Right atrium auricular region (tissue), 2 donors: ENCODE results near the gene TRIM51. TPM values are rescaled to one million over a fixed set of nuclear protein-coding genes. Genes with fewer than 3 reads are reported as not detected.
A peak's percentile ranks its signal among the peaks of the same experiment; 100 is the strongest.
"Not testable (repeated sequence)": the region's sequence is repeated elsewhere in the genome, so short reads cannot be mapped to it uniquely, and the experiment has no call there.

Experiments used
- DNase-seq: peaks from one replicate; pipeline ENCODE4 v3.0.0-alpha.2; 2019; ENCODE audit warnings: low spot score
- H3K27ac ChIP-seq, 2 donors: fragments of 200-600 bp; sonication (generic); 1 replicate in 1 of 2; 2 replicates in 1 of 2; pipeline ENCODE4 v1.5.1; 2016 to 2019
- H3K27me3 ChIP-seq, 2 donors: fragments of 200-600 bp; sonication (generic); one replicate each; pipeline versions ENCODE4 v1.5.1 to v1.6.0; 2017 to 2019
- H3K36me3 ChIP-seq: fragments of 200-600 bp; sonication (generic); one replicate; pipeline ENCODE4 v1.5.1; 2016
- H3K4me1 ChIP-seq, 2 donors: fragments of 200-600 bp; sonication (generic); one replicate each; pipeline versions ENCODE4 v1.5.1 to v1.6.0; 2017 to 2019
- H3K4me3 ChIP-seq, 2 donors: fragments of 200-600 bp; sonication (generic); 1 replicate in 1 of 2; 2 replicates in 1 of 2; pipeline ENCODE4 v1.5.1; 2017 to 2019; ENCODE audit warnings: mild to moderate bottlenecking in 1 of 2, moderate library complexity in 1 of 2
- H3K9me3 ChIP-seq, 2 donors: fragments of 200-600 bp; sonication (generic); one replicate each; pipeline ENCODE4 v1.5.1; 2019
- CTCF ChIP-seq, 2 donors: fragments of 200-600 bp; sonication (generic); IDR thresholded peaks; one replicate each; pipeline ENCODE4 v1.5.1; 2019; ENCODE audit warnings: antibody characterized with exemption in 2 of 2
- total RNA-seq, 2 donors: library from RNA; depleted of rRNA; stranded (reverse); fragments of >200 nt; gene quantifications; one replicate each; pipeline ENCODE4 v1.1.0, GENCODE V29; 2016

TRIM51 gene
- not detected for total RNA-seq

GRCh38 chr11:55882997-55883396, at the start of gene TRIM51:
Gene TRIM51, plus strand, starts transcription at chr11:55883297. Its CDS starts 2,132 bp downstream, at chr11:55885429.
- not testable (repeated sequence) for H3K4me1 ChIP-seq, H3K27ac ChIP-seq, H3K9me3 ChIP-seq, DNase-seq, H3K4me3 ChIP-seq, H3K27me3 ChIP-seq, H3K36me3 ChIP-seq

GRCh38 chr11:55838452-55838851, 44.6 kb upstream of the TRIM51 start, which contains the start of gene OR5D16:
Gene OR5D16, plus strand, starts transcription at chr11:55838752. Its CDS starts 0 bp downstream, at chr11:55838752.
- TF ChIP-seq CTCF (IDR thresholded peaks at IDR 0.05): no peak

GRCh38 chr11:55847453-55847852, 35.6 kb upstream of the TRIM51 start:
- no peak for DNase-seq

More at GRCh38 chr11:55838452-55838851, 44.6 kb upstream of the TRIM51 start, which contains the start of gene OR5D16:
- Histone ChIP-seq H3K9me3 (no peaks in the 10 kb centered on the region), H3K36me3 (no peaks in the 10 kb centered on the region), H3K4me1 (no peaks in the 10 kb centered on the region), H3K4me3 (no peak within 1 kb of the TSS), H3K27me3 (no peaks in the 10 kb centered on the region), H3K27ac (no peak within 1 kb of the TSS)
- DNase-seq: no peak

GRCh38 chr11:55849037-55849436, 34.1 kb upstream of the TRIM51 start:
- DNase-seq: no peak
- Histone ChIP-seq H3K27me3 (no peaks in the 10 kb centered on the region), H3K4me3 (no peak overlapping the region), H3K4me1 (no peaks in the 10 kb centered on the region), H3K27ac (no peak overlapping the region), H3K36me3 (no peaks in the 10 kb centered on the region), H3K9me3 (no peaks in the 10 kb centered on the region)
- TF ChIP-seq CTCF (IDR thresholded peaks at IDR 0.05): no peak

More at GRCh38 chr11:55847453-55847852, 35.6 kb upstream of the TRIM51 start:
- Histone ChIP-seq H3K9me3 (no peaks in the 10 kb centered on the region), H3K27ac (no peak overlapping the region), H3K4me1 (no peaks in the 10 kb centered on the region), H3K27me3 (no peaks in the 10 kb centered on the region), H3K36me3 (no peaks in the 10 kb centered on the region), H3K4me3 (no peak overlapping the region)
- no peak for TF ChIP-seq CTCF (IDR thresholded peaks at IDR 0.05)

GRCh38 chr11:55852141-55852540, 31.0 kb upstream of the TRIM51 start:
- no peaks in the 10 kb centered on the region for H3K9me3 ChIP-seq
- no peak overlapping the region for H3K27ac ChIP-seq
- no peak for TF ChIP-seq CTCF (IDR thresholded peaks at IDR 0.05)
- no peak overlapping the region for H3K4me3 ChIP-seq
- no peak for DNase-seq
- no peaks in the 10 kb centered on the region for H3K4me1 ChIP-seq
- H3K36me3 ChIP-seq: no peaks in the 10 kb centered on the region
- no peaks in the 10 kb centered on the region for H3K27me3 ChIP-seq

GRCh38 chr11:55854704-55855103, 28.4 kb upstream of the TRIM51 start:
- Histone ChIP-seq H3K27me3 (no peaks in the 10 kb centered on the region), H3K4me1 (no peaks in the 10 kb centered on the region), H3K9me3 (no peaks in the 10 kb centered on the region), H3K36me3 (no peaks in the 10 kb centered on the region), H3K4me3 (no peak overlapping the region), H3K27ac (no peak overlapping the region)
- no peak for DNase-seq
- TF ChIP-seq CTCF (IDR thresholded peaks at IDR 0.05): no peak

- not testable (repeated sequence) for H3K27ac ChIP-seq, H3K4me3 ChIP-seq, H3K27me3 ChIP-seq, DNase-seq, H3K4me1 ChIP-seq, H3K36me3 ChIP-seq, H3K9me3 ChIP-seq
Observed at GRCh38 chr11:55867354-55867753, 15.7 kb upstream of the TRIM51 start.

- H3K4me3 ChIP-seq: peak overlapping the region in 1 of 2 donors; percentile 21
Observed at GRCh38 chr11:55872731-55873130, 10.4 kb upstream of the TRIM51 start.

GRCh38 chr11:55873146-55873545, 10.0 kb upstream of the TRIM51 start:
- H3K4me3 ChIP-seq: peak overlapping the region in 1 of 2 donors; percentile 21
- H3K36me3 ChIP-seq, DNase-seq, H3K27me3 ChIP-seq, H3K27ac ChIP-seq, H3K4me1 ChIP-seq, H3K9me3 ChIP-seq: not testable (repeated sequence)

More at GRCh38 chr11:55872731-55873130, 10.4 kb upstream of the TRIM51 start:
- H3K36me3 ChIP-seq, H3K27ac ChIP-seq, H3K9me3 ChIP-seq, H3K4me1 ChIP-seq, DNase-seq, H3K27me3 ChIP-seq: not testable (repeated sequence)

GRCh38 chr11:55884995-55885394, 1.9 kb downstream of the TRIM51 start:
- H3K36me3 ChIP-seq, DNase-seq, H3K9me3 ChIP-seq, H3K27ac ChIP-seq, H3K4me3 ChIP-seq, H3K27me3 ChIP-seq, H3K4me1 ChIP-seq: not testable (repeated sequence)
